H1 (cell line): Measurements from ENCODE around the gene CDT1. TPM values are rescaled to one million over a fixed set of nuclear protein-coding genes. Genes with fewer than 3 reads are reported as not detected.

Source experiments
- CBX5 ChIP-seq: fragments of 300-800, 300-1000 bp; sonication (generic); IDR thresholded peaks from 2 replicates; pipeline ENCODE4 v1.7.1; 2016; ENCODE audit warnings: antibody characterized with exemption, low read length, low read depth
- CHD2 ChIP-seq: IDR thresholded peaks from 2 replicates; pipeline ENCODE4 v1.6.1; 2012; ENCODE audit warnings: low read length, improper control_type of control experiment
- EGR1 ChIP-seq: IDR thresholded peaks from 2 replicates; pipeline ENCODE4 v1.6.1; 2011; ENCODE audit warnings: low read depth, low read length, borderline replicate concordance
- EZH2 ChIP-seq: fragments of 200-600 bp; sonication (generic); IDR thresholded peaks from 2 replicates; pipeline ENCODE4 v1.7.1; 2012; ENCODE audit warnings: low read depth, mild to moderate bottlenecking, moderate library complexity, low read length, inconsistent platforms; ENCODE audit not compliant: severe bottlenecking
- FOSL1 ChIP-seq: IDR thresholded peaks from 2 replicates; pipeline ENCODE4 v1.6.1; 2011; ENCODE audit warnings: mild to moderate bottlenecking, low read depth, low read length, moderate library complexity; ENCODE audit not compliant: insufficient read depth
- GABPA ChIP-seq: IDR thresholded peaks from 2 replicates; pipeline ENCODE4 v1.6.1; 2011; ENCODE audit warnings: mild to moderate bottlenecking, low read length, moderate library complexity, borderline replicate concordance; ENCODE audit not compliant: insufficient read depth
- HDAC2 ChIP-seq, 2 experiments: fragments of 300-600 bp in 1 of 2; sonication (generic) in 1 of 2; IDR thresholded peaks; 2 replicates each; pipeline ENCODE4 v1.6.1; 2011 to 2012; ENCODE audit warnings: low read depth in 2 of 2, low read length in 2 of 2, mild to moderate bottlenecking in 2 of 2, moderate library complexity in 2 of 2, borderline replicate concordance in 1 of 2, inconsistent platforms in 1 of 2
- KDM1A ChIP-seq: fragments of 200-600, 300-600 bp; sonication (generic); IDR thresholded peaks from 2 replicates; pipeline ENCODE4 v1.7.1; 2016; ENCODE audit warnings: mild to moderate bottlenecking, low read length, borderline replicate concordance
- KDM5A ChIP-seq: fragments of 200-600 bp; IDR thresholded peaks from 2 replicates; pipeline ENCODE4 v1.7.1; 2012; ENCODE audit warnings: mild to moderate bottlenecking, low read length, inconsistent platforms, mixed read lengths
- MAFK ChIP-seq: IDR thresholded peaks from 2 replicates; pipeline ENCODE4 v1.6.1; 2012; ENCODE audit warnings: low read depth, mild to moderate bottlenecking, improper control_type of control experiment, low read length
- NRF1 ChIP-seq: IDR thresholded peaks from 2 replicates; pipeline ENCODE4 v1.6.1; 2011; ENCODE audit warnings: mild to moderate bottlenecking, low read depth, low read length, improper control_type of control experiment
- PHF8 ChIP-seq: fragments of 200-600 bp; sonication (generic); conservative IDR thresholded peaks from 2 replicates; pipeline ENCODE4 v1.7.1; 2012; ENCODE audit warnings: low read depth, mild to moderate bottlenecking, inconsistent platforms, low read length, moderate library complexity
- POLR2AphosphoS5 ChIP-seq: IDR thresholded peaks from 2 replicates; pipeline ENCODE4 v1.6.1; 2011; ENCODE audit warnings: low read depth, low read length
- RBBP5 ChIP-seq: IDR thresholded peaks from 2 replicates; pipeline ENCODE4 v1.7.1; 2012; ENCODE audit warnings: low read depth, mild to moderate bottlenecking, inconsistent platforms, low read length, moderate library complexity, borderline replicate concordance
- SAP30 ChIP-seq: fragments of 300-600 bp; sonication (generic); IDR thresholded peaks from 2 replicates; pipeline ENCODE4 v1.7.1; 2012; ENCODE audit warnings: low read length, moderate library complexity, mild to moderate bottlenecking, inconsistent platforms; ENCODE audit not compliant: insufficient read depth, insufficient replicate concordance
- SIX5 ChIP-seq: IDR thresholded peaks from 2 replicates; pipeline ENCODE4 v1.6.1; 2011; ENCODE audit warnings: mild to moderate bottlenecking, low read depth, low read length
- TAF7 ChIP-seq: optimal IDR thresholded peaks from 2 replicates; pipeline ENCODE3; 2011; ENCODE audit warnings: low read depth, mild to moderate bottlenecking, inconsistent platforms, low read length, moderate library complexity, borderline replicate concordance
- YY1 ChIP-seq: IDR thresholded peaks from 2 replicates; pipeline ENCODE4 v1.6.1; 2011; ENCODE audit warnings: low read depth, mild to moderate bottlenecking, low read length
- polyA plus RNA-seq, 7 experiments: library from polyadenylated mRNA; depleted of rRNA in 3 of 7; stranded (reverse) in 5 of 7; unstranded in 2 of 7; fragments of >200 nt in 5 of 7; fragments of 200-250 nt in 2 of 7; gene quantifications; 1 replicate in 5 of 7; 2 replicates in 1 of 7; 4 replicates in 1 of 7; pipeline versions ENCODE4 v1.2.1 to v1.2.3, GENCODE V29; 2011 to 2013; ENCODE audit warnings: missing spikeins in 2 of 7, mixed read lengths in 2 of 7
- total RNA-seq: library from RNA; stranded (reverse); fragmentation: NEBNext Ultra II Directional; extraction: Animal tissue kit (Norgen Biotek cat#: 25700); gene quantifications from 2 replicates; pipeline ENCODE4 v1.2.1, GENCODE V29; 2021
- TF ChIP-seq, protein P1 (sequence below): IDR thresholded peaks from 2 replicates; pipeline ENCODE4 v1.6.1; 2011; ENCODE audit warnings: low read length, improper control_type of control experiment
- TF ChIP-seq, protein P2 (sequence below): IDR thresholded peaks from 2 replicates; pipeline ENCODE4 v1.6.1; 2012; ENCODE audit warnings: inconsistent platforms
- TF ChIP-seq, protein P3 (sequence below): IDR thresholded peaks from 2 replicates; pipeline ENCODE4 v1.6.1; 2011; ENCODE audit warnings: low read depth, mild to moderate bottlenecking, low read length; ENCODE audit not compliant: insufficient read depth

The CDT1 gene
- total and polyA plus RNA-seq, 2 of the 8 experiments (the other 6 are each of a cell fraction or from before 2014, with no cell fraction given): 76.7 to 95.4 TPM

DNA sequence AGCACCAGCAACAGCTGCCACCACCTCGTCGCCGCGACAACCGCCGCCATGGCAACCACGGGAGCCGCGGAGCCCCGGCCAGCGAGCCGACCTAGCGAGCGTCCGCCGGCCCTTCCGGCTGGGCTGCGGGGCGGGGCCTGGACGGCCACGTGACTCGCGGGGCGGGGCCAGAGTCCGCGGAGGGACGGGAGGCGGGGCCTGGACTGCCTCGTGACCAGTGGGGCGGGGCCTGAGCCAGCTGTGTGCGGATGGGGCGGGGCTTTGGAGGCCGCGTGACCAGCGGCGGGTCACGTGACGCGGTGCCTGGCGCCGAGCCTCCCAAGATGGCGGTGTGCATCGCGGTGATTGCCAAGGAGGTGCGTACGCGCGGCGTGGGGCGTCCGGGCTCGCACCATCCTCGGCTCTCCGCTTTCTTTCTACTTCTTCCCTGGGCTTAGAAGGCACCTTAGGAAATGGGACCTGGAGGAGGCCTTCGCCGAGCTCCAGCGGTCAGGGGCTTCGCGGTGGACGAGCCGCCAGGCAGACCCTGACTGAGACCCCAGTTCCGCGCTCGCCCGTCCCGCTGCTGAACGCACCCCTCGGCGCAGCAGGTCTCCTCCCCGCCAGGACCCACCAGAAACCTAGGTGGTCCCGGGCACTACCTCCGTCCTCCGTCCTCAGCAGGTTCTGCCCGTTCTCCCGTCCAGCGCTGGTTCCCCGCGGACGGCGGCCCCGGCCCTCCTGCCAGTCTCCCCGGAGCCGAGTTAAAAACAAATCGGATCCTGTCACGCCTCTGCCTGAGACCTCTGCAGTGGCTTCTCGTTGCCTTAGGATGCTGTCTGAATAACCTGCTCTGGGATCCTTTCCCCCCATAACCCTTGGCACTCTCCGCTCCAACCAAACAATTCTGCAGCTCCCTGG, 53.5 kb downstream of the CDT1 start, which contains the start of the genes GALNS and TRAPPC2L (continued):
- TF ChIP-seq HDAC2 (IDR thresholded peaks at IDR 0.05; ENCODE audit: borderline replicate concordance in 1 of 2, low read depth in 2 of 2, low read length in 2 of 2): peak in 1 of 2 experiments; percentile 97; a peak in 2 of 4 replicates
- TF ChIP-seq MAFK: no peak
- TF ChIP-seq CBX5: no peak
- no peak for TF ChIP-seq EGR1
- no peak for TF ChIP-seq FOSL1
- TF ChIP-seq, protein P1, sequence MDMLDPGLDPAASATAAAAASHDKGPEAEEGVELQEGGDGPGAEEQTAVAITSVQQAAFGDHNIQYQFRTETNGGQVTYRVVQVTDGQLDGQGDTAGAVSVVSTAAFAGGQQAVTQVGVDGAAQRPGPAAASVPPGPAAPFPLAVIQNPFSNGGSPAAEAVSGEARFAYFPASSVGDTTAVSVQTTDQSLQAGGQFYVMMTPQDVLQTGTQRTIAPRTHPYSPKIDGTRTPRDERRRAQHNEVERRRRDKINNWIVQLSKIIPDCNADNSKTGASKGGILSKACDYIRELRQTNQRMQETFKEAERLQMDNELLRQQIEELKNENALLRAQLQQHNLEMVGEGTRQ: peak; percentile 99
- TF ChIP-seq SAP30: peak; percentile 40
- 0 out of 2 replicates have a peak, but pooled peaks have one; percentile 35 for TF ChIP-seq RBBP5
- TF ChIP-seq NRF1: no peak
- TF ChIP-seq, protein P2, sequence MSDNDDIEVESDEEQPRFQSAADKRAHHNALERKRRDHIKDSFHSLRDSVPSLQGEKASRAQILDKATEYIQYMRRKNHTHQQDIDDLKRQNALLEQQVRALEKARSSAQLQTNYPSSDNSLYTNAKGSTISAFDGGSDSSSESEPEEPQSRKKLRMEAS: peak; percentile 85
- TF ChIP-seq, protein P3, sequence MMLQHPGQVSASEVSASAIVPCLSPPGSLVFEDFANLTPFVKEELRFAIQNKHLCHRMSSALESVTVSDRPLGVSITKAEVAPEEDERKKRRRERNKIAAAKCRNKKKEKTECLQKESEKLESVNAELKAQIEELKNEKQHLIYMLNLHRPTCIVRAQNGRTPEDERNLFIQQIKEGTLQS: peak; percentile 99
- TF ChIP-seq GABPA: no peak
- peak; percentile 97 for TF ChIP-seq YY1
- no peak for TF ChIP-seq EZH2
- TF ChIP-seq PHF8: peak; percentile 88
- peak; percentile 94 for TF ChIP-seq POLR2AphosphoS5
- TF ChIP-seq SIX5: no peak
- no peak for TF ChIP-seq TAF7
- 0 out of 2 replicates have a peak, but pooled peaks have one; percentile 22 for TF ChIP-seq CHD2
- TF ChIP-seq KDM1A: no peak
- peak; percentile 98 for TF ChIP-seq KDM5A
